ENCODE measurements around the gene WAC.
A peak's percentile ranks its signal among the peaks of the same experiment; 100 is the strongest.
"Not testable (repeated sequence)": the region's sequence is repeated elsewhere in the genome, so short reads cannot be mapped to it uniquely, and the experiment has no call there.

Gene WAC, protein sequence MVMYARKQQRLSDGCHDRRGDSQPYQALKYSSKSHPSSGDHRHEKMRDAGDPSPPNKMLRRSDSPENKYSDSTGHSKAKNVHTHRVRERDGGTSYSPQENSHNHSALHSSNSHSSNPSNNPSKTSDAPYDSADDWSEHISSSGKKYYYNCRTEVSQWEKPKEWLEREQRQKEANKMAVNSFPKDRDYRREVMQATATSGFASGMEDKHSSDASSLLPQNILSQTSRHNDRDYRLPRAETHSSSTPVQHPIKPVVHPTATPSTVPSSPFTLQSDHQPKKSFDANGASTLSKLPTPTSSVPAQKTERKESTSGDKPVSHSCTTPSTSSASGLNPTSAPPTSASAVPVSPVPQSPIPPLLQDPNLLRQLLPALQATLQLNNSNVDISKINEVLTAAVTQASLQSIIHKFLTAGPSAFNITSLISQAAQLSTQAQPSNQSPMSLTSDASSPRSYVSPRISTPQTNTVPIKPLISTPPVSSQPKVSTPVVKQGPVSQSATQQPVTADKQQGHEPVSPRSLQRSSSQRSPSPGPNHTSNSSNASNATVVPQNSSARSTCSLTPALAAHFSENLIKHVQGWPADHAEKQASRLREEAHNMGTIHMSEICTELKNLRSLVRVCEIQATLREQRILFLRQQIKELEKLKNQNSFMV

DNA sequence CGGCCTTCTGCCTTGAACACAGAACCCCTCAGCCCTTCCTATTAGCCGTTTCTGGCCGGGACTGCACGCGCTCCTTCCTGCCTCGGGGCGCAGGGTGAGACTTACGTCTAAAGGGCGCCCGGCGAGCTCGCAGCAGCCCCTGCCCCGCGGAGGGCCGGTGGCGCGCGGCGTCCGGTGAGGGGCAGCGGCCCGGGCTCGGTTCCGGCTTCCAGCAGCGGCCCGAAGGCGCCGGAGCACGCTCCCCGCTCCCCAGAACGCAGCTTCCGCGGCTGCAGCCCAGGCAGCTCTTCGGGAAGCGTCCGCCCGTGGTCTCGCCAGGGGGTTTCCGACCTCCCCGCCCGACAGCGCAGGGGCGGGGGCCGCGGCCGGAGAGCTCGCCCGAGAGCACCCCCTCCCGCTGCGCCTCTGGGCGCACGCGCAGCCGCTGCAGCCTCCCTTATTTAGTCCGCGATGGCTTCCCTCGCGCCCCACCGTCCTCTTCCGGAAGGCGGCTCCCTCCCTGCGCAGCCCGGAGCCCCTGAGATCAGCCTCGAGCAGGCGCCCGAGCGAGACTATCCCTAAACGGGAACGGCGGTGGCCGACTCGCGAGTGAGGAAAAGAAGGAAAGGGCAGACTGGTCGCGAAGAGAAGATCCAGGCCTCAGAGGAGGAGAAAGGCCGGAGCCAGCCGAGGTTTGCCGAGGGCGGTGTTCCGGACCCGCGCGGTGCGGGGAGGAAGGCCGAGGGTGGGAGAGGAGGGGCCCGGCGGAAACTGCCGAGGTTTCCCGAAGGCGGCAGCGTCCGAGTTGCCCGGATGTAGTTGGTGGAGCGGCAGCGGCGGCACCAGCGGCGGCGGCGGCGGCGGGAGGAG, at the start of gene WAC:
TSS of gene WAC (plus strand) at position 782 of the 849 bp plus-strand sequence. CDS start 462 bp downstream, outside the sequence.
- DNase-seq (ENCODE audit: low read depth): peak; percentile 76

DNA sequence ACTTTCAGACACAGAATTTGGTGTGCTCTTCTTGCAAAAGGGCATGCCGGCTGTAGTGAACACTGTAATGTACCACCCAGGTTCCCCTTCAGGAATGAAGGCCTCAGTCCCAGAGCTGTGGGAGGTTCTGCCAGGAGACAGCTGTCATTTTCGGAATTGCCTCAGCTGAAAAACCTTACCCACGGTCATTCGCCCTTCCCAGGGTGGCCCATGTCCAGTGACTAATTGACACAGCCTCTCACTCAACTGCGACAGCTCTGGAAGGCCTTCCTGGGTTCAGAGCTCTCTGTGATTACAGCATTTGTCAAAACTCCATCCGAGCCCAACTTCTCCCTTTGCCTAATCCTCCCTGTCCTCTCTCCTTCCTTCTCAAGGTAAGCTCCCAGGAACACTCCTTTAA, 43.7 kb upstream of the WAC start:
- no peak for DNase-seq (ENCODE audit: low read depth)

DNA sequence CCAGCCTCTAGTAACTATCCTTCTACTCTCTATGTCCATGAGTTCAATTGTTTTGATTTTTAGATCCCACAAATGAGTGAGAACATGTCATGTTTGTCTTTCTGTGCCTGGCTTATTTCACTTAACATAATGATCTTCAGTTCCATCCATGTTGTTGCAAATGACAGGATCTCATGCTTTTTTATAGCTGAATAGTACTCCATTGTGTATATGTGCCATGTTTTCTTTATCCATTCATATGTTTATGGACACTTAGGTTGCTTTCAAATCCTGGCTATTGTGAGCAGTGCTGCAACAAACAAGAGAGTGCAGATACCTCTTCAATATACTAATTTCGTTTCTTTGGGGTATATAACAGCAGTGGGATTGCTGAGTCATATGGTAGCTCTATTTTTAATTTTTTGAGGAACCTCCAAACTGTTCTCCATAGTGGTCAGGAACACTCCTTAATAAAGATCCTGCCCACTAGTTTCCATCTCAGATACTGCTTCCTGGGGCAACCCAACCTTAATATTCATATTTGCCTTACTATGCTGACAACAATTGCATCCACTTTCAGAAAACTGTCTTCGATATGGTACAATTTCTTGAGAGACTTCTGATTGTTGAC, 42.6 kb upstream of the WAC start:
- not testable (repeated sequence) for DNase-seq (ENCODE audit: low read depth)

DNA sequence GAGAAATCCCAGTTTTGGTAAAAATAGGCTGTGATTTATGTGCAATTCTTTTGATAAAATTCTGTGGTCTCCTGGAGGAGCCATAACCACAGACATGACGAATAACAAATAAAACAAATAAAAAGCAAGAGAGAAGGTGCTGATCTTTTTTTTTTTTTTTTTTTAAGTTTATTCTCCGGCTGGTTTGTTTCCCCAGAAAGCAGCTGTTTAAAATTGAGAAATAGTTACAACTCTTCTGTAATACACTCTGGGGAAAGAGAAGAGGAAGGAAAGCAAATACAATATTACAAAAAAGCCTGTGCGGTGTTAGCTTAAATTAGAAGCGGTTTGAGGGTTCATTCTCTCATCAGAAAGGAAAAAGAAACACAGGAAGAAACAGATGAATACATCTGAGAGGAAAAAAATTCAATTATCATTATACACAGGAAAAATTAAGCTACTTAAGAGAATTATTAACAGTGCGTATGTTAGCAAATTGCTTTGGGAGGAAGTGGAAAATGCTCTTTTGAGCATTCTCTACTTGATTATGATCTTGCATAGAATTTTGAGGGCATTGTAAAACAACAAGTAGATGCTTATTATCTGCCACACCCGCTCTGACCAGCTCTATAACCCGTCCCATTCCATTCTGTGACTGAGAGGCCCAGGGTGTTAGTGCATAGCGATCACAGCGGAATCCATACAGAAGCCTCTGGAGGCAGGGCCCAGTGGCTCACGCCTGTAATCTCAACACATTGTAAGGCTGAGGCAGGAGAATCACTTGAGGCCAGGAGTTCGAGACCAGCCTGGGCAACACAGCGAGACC, 40.6 kb upstream of the WAC start:
- DNase-seq (ENCODE audit: low read depth): no peak

DNA sequence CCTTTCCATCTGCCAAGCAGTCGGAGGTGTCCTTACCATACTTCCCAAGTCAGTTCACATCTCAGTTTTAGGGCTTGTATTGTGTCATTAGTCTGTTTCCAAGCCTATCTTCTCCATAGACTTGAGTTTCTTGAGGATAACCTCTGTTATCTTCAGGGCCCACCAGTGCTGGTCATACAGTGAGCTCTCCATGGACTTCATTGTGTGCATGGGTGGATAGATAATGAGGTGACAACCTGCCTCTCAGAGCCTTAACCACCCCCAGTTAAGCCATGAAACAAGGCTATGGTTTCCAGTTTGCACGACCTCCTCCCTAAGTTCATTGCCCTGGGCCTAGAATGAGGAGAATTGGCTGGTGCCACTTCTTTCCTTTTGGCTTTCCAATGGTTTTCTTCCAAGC, 38.5 kb upstream of the WAC start:
- no peak for DNase-seq (ENCODE audit: low read depth)

DNA sequence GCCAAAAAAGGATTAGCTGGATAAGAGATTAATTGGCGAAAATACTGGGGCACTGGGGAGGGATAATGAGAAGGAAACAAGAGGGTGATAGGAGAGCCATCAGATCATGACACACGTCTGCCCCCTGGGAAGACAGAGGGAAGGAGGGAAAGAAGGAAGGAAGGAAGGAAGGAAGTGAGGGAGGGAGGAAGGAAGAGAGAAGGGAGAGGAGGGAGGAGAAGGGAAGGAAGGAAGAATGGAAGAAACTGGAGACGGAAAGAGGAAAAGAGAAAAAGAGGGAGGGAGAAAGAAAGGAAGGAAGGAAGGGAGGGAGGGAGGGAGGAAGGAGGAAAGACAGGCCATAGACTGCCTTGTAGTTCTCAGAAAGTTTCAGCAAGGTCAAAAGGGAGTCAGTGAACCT, 37.8 kb upstream of the WAC start:
- no peak for DNase-seq (ENCODE audit: low read depth)

DNA sequence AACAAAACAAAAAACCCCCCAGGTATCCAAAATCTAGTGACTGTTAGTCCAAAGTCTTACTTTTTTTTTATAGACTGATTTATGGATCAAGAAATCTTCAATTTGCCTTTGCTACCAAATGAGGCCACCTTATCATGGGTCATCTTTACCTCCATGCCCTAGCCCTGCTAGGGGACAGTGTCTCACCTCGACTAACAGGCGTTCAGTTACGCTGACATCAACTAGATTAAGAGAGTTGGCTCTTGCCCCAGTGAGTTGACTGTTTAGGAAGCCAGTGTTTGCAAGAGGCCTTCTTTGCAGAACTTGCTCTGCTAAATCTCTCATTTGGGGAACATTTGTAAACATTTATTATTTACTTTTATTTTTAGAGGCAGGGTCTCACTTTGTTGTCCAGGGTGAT, 36.9 kb upstream of the WAC start:
- no peak for DNase-seq (ENCODE audit: low read depth)

DNA sequence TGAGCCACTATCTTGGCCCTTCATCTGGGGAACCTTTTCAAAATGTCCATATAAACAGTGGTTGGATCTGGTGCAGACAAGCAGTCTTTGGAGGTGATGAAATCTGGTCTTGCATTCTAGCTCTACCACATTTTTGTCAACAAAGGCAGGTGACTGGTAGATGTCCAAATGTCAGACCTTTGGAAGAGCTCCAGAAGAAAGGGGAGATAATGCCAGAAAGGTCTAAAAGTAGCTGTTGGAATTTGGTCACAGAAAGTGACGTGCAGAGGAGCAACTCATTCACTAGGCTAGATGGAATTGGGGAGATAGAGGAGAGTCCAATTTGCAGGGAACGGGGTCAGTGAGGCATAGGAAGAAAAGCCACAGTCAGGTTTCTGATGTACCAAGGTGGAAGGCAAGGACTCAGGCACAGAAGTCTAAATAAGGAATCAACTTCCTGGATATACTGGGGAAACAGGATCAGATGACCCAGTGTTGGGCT, 36.4 kb upstream of the WAC start:
- no peak for DNase-seq (ENCODE audit: low read depth)

DNA sequence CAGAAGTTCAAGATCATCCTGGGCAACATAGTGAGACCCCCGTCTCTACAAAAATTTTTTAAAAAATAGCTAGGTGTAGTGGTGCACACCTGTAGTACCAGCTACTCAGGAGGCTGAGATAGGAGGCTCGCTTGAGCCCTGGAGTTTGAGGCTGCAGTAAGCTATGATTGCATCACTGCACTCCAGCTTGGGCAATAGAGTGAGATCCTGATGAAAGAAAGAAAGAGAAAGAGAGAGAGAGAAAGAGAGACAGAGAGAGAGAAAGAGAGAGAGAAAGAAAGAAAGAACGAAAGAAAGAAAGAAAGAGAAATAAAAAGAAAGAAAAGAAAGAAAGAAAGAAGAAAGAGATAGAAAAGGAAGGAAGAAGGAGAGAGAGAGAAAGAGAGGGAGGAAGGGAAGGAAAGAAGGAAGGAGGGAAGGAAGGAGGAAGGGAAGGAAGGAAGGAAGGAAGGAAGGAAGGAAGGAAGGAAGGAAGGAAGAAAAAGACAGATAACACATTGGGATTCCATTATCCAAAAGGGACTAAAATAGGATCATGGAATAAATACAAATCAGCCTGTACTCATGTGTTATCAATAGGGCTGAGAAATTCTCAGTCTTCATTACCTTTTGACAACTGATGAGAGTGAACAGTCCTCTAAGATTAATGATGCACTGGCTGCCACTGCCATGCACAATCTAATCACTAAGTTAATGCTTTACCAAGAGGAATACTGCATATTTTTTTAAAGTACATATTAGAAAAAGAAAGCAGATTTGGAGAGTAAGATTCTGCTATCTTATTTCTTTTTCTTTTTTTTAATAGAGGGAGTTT, 35.4 kb upstream of the WAC start:
- DNase-seq (ENCODE audit: low read depth): no peak

DNA sequence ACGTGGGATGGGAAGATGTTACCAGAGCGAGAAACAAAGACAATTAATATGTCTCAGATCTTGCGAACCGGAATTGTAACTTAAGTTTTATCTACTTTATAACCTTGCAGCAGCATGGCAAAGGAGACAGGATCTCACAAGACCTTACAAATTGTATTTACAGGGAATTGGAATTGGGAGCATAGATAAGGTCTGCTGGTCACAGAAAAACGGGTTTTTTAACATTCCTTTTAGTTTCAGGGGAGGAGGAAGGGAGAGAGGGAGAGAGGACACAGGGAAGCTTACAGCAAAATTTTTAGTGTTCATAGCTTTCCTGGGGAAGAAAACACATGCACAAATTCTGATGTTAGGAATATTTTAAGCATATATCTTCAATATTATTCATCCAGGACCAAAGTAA, 32.7 kb upstream of the WAC start:
- DNase-seq (ENCODE audit: low read depth): not testable (repeated sequence)

DNA sequence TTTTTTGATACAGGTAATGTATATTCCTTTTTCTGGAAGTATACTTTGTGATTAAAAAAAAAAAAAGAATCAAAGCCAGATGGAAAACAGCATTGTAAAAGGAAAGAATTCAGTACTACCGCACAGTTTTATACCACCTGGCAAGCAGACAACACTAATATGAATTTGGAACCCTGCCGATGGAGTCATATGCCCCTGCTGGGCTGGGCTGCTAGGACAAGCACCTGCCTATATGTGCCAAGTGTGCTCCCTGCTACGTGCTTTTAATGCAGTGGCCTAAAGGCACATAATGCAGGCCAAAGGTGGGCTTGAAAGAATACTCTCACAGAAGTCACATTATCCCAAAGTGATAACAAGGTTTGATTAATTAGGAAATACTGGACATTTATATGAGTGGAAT, 29.8 kb upstream of the WAC start:
- no peak for DNase-seq (ENCODE audit: low read depth)

DNA sequence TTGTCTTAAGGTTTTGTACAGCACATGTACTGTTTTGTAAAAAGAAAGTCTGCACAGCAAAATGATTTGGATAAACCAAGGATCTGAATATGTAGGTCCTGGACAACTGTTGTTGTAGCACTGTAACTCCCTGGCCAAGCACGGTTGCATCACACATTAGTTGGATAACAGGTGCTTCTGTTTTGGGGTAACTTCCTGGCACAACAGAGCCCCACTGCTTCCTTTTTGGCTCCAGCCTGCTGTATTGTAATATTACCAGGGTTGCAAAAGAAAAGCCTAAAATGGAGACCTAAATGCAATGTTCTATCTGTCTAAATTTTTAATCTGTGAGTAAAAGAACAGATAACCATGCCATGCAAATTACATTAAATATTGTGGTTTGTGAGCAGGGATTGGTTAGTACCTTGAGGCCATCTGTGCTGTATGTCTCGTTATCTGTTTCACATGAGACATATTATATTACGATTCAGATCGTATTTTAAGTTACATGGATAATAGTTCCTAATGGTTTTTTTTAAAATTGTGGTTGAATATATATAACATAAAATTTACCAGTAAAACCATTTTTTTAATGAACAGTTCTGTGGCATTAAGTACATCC, 27.5 kb upstream of the WAC start:
- DNase-seq (ENCODE audit: low read depth): no peak

DNA sequence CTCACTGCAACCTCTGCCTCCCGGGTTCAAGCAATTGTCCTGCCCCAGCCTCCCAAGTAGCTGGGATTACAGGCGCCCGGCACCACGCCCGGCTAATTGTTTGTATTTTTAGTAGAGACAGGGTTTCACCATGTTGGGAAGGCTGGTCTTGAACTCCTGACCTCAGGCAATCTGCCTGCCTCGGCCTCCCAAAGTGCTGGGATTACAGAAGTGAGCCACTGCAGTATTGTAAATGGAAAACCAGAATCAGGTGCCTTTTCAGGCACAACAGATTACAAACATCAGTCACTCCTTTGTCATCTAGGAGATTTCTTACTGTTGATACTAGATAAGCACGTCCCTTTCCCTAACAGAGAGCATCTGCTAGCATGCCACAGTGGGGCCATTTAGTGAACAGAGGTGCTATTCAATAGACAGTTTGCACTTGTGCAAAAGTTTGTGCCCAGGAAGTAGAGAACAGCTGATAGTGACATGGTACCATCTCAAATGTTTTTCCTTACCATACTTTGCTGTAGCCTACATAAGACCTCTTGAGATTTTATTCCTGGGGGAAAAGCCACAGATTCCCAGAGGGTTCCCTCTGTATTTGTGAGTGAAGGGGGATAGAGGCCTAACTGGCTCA, 24.5 kb upstream of the WAC start:
- no peak for DNase-seq (ENCODE audit: low read depth)

DNA sequence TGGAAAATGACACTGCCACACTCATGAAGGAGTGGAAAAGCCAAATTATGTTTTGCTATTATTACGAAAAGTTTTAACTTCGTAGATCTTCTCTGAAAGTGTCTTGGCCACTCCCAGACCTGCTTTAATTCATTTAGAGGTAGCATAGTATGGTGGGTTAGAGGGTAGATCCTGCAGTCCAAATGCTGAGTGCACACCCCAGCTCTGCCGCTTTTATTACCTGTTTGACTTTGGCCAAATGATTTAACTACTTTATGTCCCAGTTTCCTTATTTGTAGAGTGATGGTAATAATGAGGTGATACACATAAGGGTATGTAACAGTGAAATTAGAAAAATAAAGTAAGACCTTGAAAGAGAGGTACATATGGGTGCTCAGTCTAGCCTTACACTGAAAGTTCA, 23.6 kb upstream of the WAC start:
- no peak for DNase-seq (ENCODE audit: low read depth)

DNA sequence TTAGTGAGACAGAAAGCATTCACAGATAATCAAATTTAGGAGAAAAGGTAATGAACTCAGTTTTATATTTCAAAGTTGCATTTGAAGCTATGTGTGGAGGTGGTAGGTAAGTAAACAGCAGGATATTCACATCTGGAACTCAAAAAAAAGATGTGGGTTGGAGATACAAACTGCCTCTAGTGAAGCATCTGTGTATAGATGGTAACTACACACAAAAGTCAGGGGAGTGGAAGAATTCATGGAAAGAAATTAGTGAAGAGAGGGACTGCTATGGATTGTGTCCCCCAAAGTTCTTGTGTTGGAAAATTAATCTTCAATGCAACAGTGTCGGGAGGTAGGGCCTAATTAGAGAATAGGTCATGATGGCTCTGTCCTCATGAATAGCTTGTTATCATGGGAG, 18.3 kb upstream of the WAC start:
- DNase-seq (ENCODE audit: low read depth): no peak

DNA sequence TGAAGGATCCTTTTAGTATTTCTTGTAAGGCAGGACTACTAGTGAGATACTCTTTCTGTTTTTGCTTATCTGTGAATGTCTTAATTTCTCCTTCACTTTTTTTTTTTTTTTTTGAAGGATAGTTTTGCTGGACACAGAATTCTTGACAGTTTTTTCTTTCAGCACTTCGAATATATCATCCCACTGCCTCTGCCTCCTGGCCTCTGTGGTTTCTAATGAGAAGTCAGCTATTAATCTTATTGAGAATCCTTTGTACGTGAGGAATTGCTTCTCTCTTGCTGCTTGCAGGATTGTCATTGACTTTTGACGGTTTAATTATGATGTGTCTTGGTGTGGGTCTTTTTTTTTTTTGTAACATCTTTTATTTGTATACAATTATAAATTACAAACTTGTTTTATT, 12.6 kb upstream of the WAC start:
- no peak for DNase-seq (ENCODE audit: low read depth)

DNA sequence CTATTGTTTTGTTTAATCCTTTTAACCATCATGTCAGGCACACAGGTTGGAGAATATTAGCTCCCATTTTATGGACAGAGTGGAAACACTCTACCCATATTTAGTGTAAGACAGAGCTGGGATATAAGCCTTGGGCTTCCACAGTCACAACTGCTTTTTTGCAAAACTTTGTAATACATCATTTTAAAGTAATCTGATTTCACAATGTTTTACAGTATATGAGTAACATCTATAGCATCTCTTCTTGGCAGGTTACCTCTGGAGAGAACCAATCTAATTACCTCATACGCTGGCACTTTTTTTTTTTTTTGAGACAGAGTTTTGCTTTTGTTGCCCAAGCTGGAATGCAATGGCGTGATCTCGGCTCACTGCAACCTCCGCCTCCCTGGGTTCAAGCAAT, 12.1 kb upstream of the WAC start:
- DNase-seq (ENCODE audit: low read depth): peak; percentile 34

DNA sequence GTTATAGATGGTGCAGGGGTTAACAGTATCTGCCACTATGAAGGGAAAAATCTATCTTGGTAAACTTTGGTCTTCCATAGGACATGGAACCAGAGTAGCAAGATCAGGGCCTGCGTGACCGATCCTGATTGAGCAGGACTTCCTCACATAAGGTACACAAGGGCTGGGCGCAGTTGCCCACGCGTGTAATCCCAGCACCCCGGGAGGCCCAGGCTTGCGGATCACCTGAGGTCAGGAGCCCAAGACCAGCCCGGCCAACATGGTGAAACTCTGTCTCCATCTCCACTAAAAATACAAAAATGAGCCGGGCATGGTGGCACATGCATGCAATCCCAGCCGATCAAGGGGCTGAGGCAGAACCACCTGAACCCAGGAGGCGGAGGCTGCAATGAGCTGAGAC, 11.0 kb upstream of the WAC start:
- not testable (repeated sequence) for DNase-seq (ENCODE audit: low read depth)

DNA sequence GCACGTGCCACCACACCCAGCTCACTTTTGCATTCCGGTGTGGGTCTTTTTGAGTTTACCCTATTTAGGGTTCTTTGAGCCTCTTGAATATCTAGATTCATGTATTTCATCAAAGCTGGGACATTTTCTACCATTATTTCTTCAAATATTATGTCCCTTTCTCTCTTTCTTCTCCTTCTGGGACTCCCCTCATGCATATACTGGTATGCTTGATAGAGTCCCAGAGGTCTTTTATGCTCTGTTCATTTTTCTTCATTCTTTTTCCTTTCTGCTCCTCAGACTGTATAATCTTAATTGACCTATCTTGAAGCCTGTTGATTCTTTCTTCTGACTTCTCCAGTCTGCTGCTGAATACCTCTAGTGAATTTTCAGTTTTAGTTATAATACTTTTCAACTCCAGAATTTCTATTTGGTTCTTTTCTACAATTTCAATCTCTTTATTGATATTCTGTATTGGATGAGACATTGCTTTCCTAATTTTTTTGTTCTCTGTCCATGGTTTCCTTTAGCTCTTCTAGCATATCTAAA, 9.1 kb upstream of the WAC start:
- no peak for DNase-seq (ENCODE audit: low read depth)

All from GM04503 (cell line).